A673 (cell line): Measurements from ENCODE around the gene RIPOR2.

Source experiments
- EZH2 ChIP-seq: fragments of 200-600 bp; sonication (generic); IDR thresholded peaks from 2 replicates; pipeline ENCODE4 v1.6.1; 2017; ENCODE audit warnings: borderline replicate concordance, low read depth, mild to moderate bottlenecking, mixed read lengths, antibody characterized with exemption, low read length; ENCODE audit not compliant: poor library complexity, severe bottlenecking
- TF ChIP-seq, protein P1 (sequence below): fragments of 300-800, 200-600 bp; sonication (generic); conservative IDR thresholded peaks from 2 replicates; pipeline ENCODE4 v1.5.1; 2017; ENCODE audit warnings: low read depth, mild to moderate bottlenecking, antibody characterized with exemption, low read length, moderate library complexity, mixed read lengths

DNA sequence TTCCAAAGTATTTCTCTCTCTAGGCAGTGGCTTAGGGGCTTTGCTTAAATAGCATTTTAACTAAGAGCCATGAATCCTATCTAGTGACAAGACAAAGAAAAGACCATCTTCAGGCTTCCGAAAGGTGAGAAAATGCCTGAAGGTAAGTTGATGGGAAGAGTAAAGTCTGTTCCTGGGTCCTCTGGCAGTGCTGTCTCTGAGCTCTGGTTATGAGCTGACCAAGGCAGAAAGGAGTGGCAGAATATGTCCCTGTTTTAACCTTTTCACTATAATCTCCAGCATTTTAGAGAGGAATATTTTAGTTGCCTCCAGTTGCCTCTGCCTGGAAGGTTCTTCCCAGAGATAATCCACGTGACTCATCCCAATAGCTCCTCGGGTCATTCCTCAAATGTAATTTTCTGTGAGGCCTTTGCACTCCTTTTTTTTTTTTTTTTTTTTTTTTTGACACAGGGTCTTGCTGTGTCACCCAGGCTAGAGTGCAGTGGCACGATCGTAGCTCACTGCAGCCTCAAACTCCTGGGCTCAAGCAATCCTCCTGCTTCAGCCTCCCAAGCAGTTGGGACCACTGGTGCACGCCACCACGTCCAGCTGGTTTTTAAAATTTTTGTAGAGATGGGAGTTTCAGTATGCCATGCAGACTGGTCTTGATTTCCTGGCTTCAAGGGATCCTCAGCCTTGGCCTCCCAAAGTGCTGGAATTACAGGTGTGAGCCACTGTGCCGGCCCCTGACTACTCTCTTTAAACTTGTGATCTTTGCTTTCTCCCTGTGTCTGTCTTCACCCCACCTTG lies 133.3 kb downstream of the RIPOR2 start:
- TF ChIP-seq, protein P1, sequence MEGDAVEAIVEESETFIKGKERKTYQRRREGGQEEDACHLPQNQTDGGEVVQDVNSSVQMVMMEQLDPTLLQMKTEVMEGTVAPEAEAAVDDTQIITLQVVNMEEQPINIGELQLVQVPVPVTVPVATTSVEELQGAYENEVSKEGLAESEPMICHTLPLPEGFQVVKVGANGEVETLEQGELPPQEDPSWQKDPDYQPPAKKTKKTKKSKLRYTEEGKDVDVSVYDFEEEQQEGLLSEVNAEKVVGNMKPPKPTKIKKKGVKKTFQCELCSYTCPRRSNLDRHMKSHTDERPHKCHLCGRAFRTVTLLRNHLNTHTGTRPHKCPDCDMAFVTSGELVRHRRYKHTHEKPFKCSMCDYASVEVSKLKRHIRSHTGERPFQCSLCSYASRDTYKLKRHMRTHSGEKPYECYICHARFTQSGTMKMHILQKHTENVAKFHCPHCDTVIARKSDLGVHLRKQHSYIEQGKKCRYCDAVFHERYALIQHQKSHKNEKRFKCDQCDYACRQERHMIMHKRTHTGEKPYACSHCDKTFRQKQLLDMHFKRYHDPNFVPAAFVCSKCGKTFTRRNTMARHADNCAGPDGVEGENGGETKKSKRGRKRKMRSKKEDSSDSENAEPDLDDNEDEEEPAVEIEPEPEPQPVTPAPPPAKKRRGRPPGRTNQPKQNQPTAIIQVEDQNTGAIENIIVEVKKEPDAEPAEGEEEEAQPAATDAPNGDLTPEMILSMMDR = no peak
- TF ChIP-seq EZH2 = no peak
